ENCODE measurements around the gene RNF34.

Gene RNF34

DNA sequence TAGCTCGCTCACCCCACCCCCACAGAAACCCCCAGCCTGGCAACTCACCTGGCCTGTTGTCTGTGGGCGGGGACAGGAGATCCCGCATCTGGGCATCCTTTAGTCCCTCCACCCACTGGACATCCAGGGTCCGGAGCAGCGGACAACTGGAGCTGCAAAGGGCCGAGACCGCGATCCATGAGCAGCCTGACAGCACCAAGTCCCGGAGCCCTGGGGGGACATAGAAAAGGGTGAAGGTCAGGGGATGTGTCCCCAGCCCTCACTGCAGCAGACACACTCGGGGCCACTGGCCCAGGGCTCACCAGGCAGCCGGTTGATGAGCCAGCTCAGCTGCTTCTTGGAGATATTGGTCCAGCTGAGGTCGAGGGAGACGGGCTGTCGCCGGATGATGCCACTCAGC lies 40.9 kb downstream of the RNF34 start:
- no peak for DNase-seq

DNA sequence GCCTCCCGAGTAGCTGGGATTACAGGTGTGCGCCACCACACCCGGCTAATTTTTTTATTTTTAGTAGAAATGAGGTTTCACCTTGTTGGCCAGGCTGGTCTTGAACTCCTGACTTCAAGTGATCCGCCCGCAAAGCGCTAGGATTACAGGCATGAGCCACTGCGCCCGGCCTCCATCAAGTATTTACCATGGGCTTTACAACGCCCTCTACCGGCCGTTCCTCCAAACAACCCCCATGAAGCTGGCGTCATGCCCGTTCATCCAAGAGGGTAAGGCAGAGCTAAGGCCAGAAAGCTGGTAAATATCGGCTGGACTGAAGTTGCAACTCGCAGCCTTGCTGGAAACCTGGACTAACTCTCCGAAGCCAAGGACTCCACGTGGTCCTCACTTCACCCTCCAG lies 41.6 kb downstream of the RNF34 start:
- peak; percentile 38 for DNase-seq

DNA sequence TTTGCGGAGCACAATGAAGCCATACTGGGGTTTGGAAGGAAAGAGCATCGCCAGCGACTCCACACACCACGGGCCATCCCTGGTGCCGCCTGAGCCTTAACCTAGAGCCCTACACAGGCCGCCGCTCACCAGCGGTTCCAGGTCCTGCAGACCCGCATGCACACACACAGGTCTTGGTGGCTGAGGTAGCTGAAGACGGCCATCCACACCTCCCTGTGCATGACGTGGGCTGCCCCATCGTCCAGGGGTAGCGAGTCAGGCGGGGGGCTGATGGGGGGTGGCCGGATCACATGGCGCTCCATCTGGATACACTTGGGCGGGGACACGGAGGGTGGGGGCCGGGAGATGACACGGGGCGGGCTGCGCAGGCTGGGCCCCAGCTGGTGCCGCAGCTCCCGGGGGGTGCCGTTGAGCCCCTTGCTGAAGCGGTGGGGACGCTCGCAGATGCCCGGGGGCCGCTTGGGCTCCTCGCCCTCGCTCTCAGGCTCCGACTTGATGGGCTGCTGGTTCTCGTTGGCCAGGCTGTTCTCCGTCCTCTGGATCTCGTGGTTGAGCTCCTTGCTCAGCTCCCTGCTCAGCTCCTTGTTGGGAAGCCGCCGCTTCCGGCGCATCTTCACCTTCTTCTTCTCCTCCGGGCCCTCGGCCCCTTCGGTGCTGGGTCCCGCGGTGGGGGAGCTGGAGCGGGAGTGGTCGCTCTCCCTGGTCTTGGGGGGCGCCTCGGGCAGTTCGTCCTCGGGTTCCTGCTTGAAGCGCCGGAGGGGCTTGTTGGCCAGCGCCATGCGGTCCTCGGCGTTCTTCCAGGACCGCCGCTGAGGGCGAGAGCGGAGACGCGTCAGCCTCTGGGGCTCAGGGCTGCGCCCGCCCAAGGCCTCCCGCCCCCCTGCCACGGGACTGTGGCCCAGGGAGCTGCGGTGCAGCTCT lies 42.4 kb downstream of the RNF34 start:
- DNase-seq, result no peak

DNA sequence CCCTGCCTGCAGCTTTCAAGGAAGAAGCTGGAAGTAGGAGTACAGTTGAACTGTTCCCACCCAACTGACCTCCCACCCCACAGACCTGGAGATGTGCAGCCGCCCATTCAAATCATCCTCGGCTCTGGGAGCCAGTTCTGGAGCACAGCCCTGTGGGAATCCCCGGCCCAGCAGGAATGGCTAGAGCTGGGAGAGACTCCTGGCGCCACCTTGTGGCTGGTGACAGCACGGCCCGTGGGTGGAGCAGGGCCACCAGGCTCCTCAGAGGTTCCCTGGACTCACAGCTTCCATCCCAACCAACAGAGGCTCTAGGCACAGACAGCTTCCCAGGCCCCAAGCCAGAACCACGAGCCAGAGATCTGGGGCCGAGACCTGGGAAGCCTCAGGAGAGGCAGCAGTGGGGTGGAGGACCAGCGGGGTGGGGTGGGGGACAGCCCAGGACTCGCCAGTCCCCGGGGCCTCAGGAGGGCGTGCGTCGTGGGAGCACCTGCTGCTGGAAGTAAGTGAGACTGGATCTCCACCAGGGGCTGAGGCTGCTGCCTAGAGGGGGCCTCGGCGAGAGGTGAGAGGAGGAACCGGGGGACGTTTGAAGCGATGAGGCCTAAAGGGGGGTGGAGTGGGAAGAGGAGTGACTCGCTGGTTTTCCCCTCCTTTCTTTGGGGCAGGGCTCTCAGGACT lies 43.4 kb downstream of the RNF34 start:
- DNase-seq, result peak; percentile 76

DNA sequence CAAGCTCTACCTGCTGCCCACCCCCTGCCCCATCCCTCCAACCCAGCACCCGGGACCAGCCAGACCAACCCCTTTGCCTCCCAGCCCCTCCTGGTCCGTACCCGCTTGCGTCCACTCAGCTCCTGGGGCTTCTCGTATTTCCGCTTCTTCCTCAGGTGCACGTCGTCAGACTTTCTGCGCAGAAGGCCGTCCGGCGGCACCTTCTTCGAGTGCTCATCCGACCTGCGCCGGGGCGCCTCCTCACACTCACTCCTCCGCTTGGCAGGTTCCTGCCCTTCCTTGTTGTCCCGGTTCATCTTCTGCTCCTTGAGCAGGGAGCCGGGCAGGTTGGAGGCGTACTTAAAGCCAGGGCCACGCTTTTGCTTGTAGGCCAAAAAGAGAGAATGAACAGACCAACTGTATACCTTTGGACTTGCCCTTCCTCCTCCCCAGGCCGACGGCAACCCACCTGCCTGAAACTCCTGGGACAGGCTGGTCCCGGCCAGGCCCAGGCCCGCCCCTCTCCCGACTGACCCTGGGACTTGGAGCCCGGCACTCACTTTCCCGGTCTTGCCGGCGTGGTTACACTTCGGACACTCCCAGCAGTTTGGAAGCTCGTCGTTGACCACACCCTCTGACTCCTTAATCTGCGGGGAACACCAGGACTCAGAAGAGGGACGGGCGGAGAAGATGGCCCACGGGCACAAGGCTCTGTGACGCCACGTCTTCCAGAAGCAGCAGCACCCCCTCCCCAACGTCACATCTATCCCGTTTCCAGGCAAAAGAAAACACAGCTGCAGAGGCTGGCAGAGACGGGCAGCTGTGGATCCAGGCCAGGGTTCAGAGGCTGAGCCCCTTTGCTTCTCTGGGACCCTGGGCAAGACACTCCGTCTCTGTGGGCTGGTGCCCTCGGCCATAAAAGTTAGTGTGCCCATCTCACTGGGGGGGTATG lies 44.3 kb downstream of the RNF34 start:
- DNase-seq, result no peak

DNA sequence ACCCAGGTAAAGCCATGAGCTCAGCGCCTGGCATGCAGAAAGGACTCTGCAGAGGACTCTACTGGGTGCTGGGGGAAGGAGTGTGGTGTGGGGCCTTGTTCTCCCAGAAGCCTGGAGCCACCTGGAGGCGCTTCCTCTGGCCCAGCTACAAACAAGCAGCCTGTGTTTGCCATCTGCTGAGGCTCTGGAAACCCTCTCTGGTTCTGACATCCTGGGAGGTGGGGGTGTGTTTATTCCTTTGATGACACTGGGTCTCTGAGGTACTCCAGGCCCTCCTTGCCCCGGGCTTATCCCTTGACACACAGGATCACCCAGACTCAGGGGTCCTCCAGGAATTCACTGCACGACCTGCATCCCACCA lies 44.9 kb downstream of the RNF34 start:
- DNase-seq, result no peak

DNA sequence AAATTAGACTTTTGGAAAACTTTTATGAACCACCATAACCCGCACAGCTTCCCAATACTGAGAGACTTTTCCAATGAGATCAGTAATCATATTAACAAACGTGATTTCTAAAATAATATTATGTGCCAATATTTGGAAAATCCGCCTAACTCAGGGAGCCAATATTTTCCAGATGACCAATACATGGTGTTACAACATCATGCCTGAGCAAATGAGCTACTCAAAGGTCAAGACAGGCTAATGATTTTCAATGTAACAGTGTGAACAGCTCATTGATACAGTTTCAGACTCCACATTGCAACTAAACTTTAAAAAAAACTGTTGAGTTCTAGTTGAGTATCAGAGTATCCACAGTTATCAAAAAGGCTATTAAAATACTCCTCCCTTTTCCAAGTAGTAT lies 46.8 kb downstream of the RNF34 start:
- DNase-seq, result no peak

DNA sequence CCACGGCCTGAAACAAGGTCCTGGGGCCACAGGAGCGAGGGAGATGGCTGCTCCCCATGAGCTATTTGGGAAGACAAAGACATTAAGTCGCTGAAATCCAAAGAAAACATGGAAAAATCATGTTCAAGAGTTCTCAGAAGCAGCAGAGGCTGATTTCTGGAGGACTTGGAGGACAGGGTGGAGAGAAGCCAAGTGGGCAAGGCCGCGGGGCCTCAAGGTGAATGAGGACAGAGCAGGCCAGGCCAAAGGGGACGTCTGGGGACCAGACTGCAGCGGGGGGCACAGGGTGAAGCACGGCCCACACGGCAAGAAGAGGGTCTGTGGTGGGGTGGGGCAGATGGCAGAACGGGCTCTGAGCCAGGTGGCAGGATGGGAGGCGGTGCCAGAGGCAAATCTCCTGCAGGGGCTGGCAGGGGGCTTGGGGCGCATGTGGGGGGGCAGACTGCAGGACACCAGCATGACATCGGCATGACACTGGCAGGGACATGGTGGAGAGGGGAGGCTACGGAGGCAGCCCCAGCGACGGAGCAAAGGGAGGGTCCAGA lies 48.9 kb downstream of the RNF34 start:
- DNase-seq, result peak; percentile 30

DNA sequence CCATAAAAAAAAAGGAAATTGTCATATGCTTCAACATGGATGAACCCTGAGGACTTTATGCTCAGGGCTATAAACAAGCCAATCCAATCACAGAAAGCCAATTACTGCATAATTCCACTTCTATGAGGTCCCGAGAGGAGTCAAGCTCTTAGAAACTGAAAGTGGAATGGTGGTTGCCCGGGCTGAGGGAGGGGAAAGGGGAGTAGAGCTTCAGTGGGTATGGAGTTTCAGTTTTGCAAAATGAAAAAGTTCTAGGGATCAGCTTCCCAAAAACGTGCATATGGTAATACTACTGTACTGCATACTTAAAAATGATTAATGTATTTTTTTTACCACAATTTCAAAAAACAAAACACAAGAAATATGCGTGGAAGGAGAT lies 52.0 kb downstream of the RNF34 start:
- DNase-seq, result no peak

DNA sequence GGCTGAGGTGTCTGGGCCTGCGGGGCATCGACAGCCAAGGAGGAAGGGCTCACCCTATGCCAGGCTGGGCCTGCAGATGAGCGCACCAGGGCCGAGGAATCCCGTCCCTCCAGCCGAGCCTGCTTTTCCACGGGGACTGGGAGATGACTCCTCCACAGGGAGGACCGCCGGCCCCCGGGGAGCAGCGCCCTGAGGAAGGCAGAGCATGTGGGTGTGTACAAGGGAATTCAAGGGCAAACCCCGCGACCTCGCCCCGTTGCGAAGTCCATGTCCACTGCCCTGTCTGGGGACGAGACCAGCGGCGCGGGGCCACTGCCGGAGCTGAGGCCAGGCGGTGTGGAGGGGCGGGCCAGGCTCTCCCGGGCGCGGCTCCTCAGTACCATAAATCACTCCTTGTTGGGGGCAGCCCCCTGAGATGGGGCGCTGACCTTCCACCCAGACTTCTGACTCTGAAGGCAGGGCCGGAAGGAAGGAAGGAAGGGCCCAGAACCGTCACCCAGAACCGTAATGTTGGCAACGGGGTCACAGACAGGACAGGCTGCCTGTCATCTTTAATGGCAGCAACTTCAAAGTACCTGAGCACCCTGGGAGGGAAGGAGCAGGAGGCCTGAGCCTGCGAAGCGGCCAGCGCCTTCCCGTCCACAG lies 52.5 kb downstream of the RNF34 start:
- DNase-seq, result no peak

DNA sequence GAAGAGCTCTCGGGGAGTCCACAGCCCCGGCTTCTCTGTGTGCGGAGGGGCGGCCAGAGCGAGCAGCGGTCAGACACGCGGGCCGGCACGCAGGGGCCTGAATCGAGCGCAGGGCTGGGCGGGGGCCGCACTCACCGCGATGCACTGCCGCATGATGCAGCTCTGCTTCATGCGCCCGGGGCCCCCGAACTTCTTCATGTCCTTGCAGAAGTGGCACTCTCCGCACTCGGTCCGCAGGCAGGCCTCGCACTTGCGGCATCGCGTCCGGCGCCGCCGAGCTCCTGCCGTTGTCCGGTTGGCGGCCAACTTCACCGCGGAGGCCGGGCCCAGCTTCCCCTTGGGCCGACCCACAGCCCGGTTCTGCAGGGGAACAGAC lies 53.1 kb downstream of the RNF34 start:
- no peak for DNase-seq

DNA sequence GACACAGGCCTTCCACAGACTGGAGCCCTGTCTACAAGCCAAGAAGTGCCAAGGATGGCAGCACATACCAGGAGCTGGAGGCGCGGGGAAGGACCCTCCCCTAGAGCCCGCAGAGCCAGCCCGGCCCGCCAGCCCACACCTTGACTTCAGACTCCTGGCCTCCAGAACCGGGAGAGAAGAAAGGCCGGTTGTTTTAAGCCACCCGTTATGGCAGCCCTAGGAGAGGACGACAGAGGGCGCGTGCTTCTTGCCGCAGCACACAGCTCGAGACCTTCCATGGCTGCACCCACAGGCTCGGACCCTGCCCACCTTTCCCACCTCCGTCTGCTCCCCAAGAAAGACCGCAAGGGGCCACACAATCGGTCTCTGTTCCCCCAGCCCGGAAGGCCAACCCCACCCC lies 53.7 kb downstream of the RNF34 start:
- no peak for DNase-seq

DNA sequence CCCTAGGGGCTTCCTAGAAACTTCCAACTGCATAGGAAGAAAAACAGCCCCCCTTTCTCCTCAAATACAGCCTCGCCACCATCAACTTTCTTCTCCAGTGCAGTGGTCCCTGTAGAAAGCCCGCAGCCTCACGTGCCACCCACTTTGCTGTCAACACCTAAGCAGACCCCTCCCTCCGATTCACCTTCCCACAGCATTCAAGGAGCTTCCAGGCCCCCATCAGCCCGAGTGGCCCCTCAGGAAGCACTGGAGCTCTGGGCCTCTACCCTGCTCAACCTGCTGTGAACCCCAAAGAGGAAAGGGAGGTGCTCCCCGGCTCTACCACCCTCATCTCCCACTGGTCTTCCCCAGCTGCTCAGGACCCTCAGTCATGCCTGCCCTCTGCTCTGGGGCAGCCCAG lies 55.0 kb downstream of the RNF34 start:
- no peak for DNase-seq

DNA sequence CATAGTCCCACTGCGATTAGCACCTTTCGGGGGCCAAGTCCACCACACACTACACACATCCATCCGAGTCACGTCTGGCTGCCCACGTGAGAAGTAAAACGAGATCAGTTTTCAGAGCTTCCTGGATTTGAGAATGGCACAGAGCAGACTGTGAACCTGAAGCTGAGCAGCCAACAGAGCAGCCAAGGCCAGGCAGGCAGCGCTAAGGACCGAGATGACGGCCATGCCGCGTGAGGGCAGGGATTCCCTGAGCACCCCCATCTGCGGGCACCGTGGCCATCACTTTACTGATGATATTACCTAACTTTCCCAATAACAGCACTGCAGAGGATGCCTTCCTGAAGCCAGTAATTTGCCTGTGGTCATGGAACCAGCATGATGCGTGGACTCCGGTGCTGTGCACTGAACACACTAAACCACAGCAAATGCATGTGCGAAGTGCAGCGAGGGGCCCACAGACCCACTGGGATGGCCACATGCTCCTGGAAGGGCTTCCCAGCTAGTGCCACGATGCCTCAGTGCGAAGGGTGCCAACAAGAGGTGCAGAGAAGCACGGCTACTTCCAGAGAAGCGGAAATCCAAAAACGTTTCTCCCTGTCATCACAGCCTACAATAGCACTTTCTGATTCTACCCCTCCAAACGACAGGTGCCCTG lies 56.0 kb downstream of the RNF34 start:
- DNase-seq, result no peak

DNA sequence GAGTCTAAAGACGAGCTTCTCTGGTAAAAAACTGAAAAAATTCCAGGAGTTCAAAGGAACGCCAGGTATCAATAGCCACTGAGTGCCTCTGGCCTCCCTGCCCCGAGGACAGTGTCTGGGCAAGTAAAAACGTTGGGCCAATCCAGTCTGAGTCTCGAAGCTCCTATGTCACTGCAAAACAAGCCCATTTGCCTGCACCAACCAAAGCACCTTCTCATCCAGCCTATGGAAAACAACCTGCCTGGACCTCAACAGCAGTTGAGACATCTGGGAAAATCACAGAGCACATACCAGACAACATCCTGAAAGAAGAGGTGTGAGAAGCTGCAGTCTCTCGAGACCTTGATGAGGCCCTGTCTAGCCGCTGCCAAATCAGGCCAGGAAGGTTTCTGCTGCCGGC lies 56.6 kb downstream of the RNF34 start:
- DNase-seq, result no peak

DNA sequence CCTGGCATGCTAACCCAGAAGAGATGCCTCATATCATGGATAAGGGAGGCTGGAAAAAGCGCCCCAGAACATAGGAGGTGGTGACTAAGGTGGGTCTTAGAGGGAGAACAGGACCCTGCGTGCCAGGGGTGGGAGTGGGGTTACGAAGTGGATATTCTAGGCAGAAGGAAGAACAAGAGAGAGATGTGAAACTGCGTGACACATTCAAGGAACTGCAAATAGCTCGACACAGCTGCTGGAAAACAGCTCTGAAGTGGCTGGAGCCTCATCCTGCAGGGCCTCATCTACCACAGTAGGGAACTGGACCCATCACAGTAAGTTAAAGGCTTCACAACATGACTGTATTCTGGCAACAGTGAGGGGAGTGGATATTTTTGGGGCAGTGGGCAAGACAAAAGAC lies 61.1 kb downstream of the RNF34 start:
- no peak for DNase-seq

DNA sequence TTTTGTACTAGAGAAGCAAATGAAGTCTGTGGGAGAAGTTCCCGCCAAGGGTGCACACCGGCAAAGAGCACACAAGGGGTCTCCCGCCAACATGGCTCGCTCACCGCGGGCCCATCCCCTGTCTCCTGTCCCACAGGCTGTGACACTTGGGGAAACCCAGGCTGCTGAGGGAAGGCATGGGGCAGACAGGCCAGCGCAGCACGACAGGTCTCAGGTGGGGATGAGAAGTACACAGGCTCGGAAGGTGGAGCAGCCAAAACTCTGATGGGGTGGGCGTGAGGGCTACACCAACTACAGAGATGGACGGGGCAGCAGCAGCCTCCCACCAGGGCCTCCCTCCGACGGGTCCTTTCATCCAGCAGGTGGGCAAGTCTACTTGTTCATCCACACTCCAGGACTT lies 64.4 kb downstream of the RNF34 start:
- no peak for DNase-seq

DNA sequence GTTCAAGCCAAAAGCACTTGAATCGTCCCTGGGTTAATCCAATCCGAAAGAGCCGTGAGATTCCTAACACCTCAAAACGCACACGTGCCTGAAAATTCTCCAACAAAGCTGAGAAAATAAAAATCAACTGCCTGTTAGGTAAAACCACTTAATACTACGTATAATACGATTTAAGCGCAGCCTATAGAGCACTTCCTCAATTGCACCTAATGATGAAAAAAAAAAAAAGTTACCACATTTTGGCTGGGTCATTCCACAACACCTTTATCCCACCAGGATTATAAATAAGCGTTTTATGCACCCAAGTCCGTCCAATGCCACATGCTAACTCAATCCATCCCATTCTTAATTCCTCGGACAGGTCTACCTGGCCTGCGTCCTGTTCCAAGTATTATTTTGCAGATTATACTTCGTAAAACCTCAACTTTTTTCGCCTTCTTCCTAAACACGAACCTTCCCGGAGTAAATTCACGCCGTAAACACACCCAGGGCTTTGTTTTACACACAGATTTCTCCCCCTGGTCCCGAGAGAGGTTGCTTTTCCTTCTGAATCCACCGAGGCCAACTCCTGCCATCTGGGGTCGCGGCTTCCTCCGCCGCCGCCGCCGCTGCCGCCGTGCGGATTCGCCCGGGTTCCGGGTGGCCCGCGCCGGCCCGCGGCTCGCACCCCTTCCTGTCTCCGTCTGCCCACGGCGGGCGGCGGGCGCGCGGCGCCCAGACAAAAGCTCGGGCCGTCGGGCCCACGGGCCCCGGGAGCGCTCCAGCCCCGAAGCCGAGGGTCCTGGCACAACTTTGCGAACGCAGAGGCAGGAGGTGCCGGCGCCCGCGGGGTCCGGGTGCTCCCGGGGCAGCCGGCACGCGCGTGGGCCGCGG lies 66.2 kb downstream of the RNF34 start:
- peak; percentile 58 for DNase-seq

DNA sequence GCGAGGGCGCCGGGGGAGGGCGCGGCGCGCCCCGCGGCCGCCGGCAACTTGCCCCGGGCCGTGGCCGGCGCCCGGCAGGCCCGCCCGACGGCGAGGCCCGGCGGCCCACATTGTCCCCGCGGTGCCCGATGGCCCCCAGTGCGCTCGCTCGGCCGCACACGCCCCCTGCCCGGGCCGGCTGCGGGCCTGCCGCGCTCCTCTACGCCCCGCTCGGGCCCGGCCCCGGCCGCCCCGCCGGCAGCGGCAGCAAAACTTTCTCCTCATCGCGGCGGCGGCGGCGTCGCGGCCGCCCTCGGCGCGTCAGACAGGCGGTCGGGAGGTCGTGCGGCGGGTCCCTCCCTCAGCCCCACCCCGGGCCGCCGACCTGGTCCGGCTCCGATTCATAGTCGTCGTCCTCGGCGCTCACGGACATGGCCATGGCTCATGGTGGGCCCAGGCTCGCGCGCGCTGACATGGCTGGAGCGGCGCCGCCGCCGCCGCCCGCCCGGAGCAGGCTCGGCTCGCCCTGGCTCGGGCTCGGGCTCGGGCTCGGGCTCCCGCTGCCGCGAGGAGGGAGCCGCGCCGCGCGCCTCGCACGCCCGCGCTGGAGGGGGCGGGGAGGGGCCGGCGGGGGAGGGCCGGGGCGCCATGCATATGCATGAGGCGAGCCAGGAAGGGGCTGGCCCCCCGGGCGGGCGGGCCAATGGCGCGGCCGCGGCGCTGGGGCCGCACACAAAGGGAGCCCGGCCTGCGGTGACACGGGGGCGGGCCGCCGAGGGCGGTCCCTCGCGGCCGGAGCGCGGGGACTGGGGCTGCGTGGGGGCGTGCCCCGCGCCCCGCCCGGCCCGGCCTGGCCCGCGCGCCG lies 67.1 kb downstream of the RNF34 start:
- peak; percentile 98 for DNase-seq

Data from NCI-H69 (cell line).